Right forelimb (tissue), 1 donor: ENCODE data around the gene USP17L15.
"Not testable (repeated sequence)": the region's sequence is repeated elsewhere in the genome, so short reads cannot be mapped to it uniquely, and the experiment has no call there.

Experiments
- DNase-seq: peaks from one replicate; pipeline ENCODE4 v3.0.0-alpha.2; 2018

The USP17L15 gene

GRCh38 chr4:9234085-9234484, at the start of gene USP17L15:
TSS of gene USP17L15 (plus strand) at chr4:9234385. CDS start at chr4:9234385, 0 bp downstream.
- not testable (repeated sequence) for DNase-seq

- not testable (repeated sequence) for DNase-seq
These were observed 23.8 kb upstream of the USP17L15 start, which contains the start of gene USP17L10 for GRCh38 chr4:9210357-9210756. TSS of gene USP17L10 (plus strand) at chr4:9210657. CDS start at chr4:9210657, 0 bp downstream.

- not testable (repeated sequence) for DNase-seq
These were observed 19.5 kb upstream of the USP17L15 start for GRCh38 chr4:9214701-9215100.

GRCh38 chr4:9215105-9215504, 19.1 kb upstream of the USP17L15 start, which contains the start of gene USP17L11:
TSS of gene USP17L11 (plus strand) at chr4:9215405. CDS start at chr4:9215405, 0 bp downstream.
- not testable (repeated sequence) for DNase-seq

GRCh38 chr4:9219852-9220251, 14.3 kb upstream of the USP17L15 start, which contains the start of gene USP17L12:
TSS of gene USP17L12 (plus strand) at chr4:9220152. CDS start at chr4:9220152, 0 bp downstream.
- DNase-seq, result not testable (repeated sequence)

GRCh38 chr4:9224596-9224995, 9.6 kb upstream of the USP17L15 start, which contains the start of gene USP17L13:
TSS of gene USP17L13 (plus strand) at chr4:9224896. CDS start at chr4:9224896, 0 bp downstream.
- not testable (repeated sequence) for DNase-seq

- DNase-seq, result not testable (repeated sequence)
These were observed 3.9 kb upstream of the USP17L15 start for GRCh38 chr4:9230249-9230648.

- not testable (repeated sequence) for DNase-seq
These were observed 4.3 kb downstream of the USP17L15 start for GRCh38 chr4:9238461-9238860.

- DNase-seq, result not testable (repeated sequence)
These were observed 9.4 kb downstream of the USP17L15 start, which contains the start of gene USP17L17 for GRCh38 chr4:9243579-9243978. TSS of gene USP17L17 (plus strand) at chr4:9243879. CDS start at chr4:9243879, 0 bp downstream.

GRCh38 chr4:9247953-9248680, 13.9 kb downstream of the USP17L15 start, which contains the start of gene USP17L18:
TSS of gene USP17L18 (plus strand) at chr4:9248630. CDS start at chr4:9248630, 0 bp downstream.
- peak; percentile 18 for DNase-seq

- DNase-seq, result not testable (repeated sequence)
These were observed 18.9 kb downstream of the USP17L15 start, which contains the start of gene USP17L19 for GRCh38 chr4:9253078-9253477. TSS of gene USP17L19 (plus strand) at chr4:9253378. CDS start at chr4:9253378, 0 bp downstream.

- not testable (repeated sequence) for DNase-seq
These were observed 23.6 kb downstream of the USP17L15 start, which contains the start of gene USP17L20 for GRCh38 chr4:9257824-9258223. TSS of gene USP17L20 (plus strand) at chr4:9258124. CDS start at chr4:9258124, 0 bp downstream.

- not testable (repeated sequence) for DNase-seq
These were observed 28.4 kb downstream of the USP17L15 start, which contains the start of gene USP17L21 for GRCh38 chr4:9262572-9262971. TSS of gene USP17L21 (plus strand) at chr4:9262872. CDS start at chr4:9262872, 0 bp downstream.

GRCh38 chr4:9267319-9267718, 33.1 kb downstream of the USP17L15 start, which contains the start of gene USP17L22:
TSS of gene USP17L22 (plus strand) at chr4:9267619. CDS start at chr4:9267619, 0 bp downstream.
- not testable (repeated sequence) for DNase-seq

GRCh38 chr4:9271719-9272118, 37.5 kb downstream of the USP17L15 start:
- DNase-seq, result not testable (repeated sequence)
